BLaER1 treated with 17β-estradiol and CSF1 and Interleukin-3, amounts not matched to agents 10 nM and 100 nM (cell line): ENCODE results near the gene CYTH3.

ENCODE experiments used
- H3K27ac ChIP-seq, 11 experiments: shearing (Covaris generic); formaldehyde crosslinking; 2 replicates each; pipeline ENCODE4 v1.8.1; 2022
- H3K27me3 ChIP-seq, 11 experiments: shearing (Covaris generic); formaldehyde crosslinking; 2 replicates each; pipeline ENCODE4 v1.8.1; 2022
- H3K36me3 ChIP-seq, 11 experiments: shearing (Covaris generic); formaldehyde crosslinking; 2 replicates each; pipeline ENCODE4 v1.8.1; 2022
- H3K4me1 ChIP-seq, 10 experiments: shearing (Covaris generic); formaldehyde crosslinking; 2 replicates each; pipeline ENCODE4 v1.8.1; 2022
- H3K4me2 ChIP-seq, 11 experiments: shearing (Covaris generic); formaldehyde crosslinking; 2 replicates each; pipeline ENCODE4 v1.8.1; 2022
- H3K4me3 ChIP-seq, 10 experiments: shearing (Covaris generic); formaldehyde crosslinking; 2 replicates each; pipeline ENCODE4 v1.8.1; 2022
- H3K9ac ChIP-seq, 11 experiments: shearing (Covaris generic); formaldehyde crosslinking; 2 replicates each; pipeline ENCODE4 v1.8.1; 2022
- H3K9me3 ChIP-seq, 11 experiments: shearing (Covaris generic); formaldehyde crosslinking; replicated peaks in 1 of 11; 2 replicates each; pipeline ENCODE4 v1.8.1; 2022
- H4K20me1 ChIP-seq, 11 experiments: shearing (Covaris generic); formaldehyde crosslinking; 2 replicates each; pipeline ENCODE4 v1.8.1; 2022
- Cebpa-rat ChIP-seq, 11 experiments: shearing (Covaris generic); IDR thresholded peaks; 2 replicates each; pipeline ENCODE4 v1.8.1; 2022

The CYTH3 gene

DNA sequence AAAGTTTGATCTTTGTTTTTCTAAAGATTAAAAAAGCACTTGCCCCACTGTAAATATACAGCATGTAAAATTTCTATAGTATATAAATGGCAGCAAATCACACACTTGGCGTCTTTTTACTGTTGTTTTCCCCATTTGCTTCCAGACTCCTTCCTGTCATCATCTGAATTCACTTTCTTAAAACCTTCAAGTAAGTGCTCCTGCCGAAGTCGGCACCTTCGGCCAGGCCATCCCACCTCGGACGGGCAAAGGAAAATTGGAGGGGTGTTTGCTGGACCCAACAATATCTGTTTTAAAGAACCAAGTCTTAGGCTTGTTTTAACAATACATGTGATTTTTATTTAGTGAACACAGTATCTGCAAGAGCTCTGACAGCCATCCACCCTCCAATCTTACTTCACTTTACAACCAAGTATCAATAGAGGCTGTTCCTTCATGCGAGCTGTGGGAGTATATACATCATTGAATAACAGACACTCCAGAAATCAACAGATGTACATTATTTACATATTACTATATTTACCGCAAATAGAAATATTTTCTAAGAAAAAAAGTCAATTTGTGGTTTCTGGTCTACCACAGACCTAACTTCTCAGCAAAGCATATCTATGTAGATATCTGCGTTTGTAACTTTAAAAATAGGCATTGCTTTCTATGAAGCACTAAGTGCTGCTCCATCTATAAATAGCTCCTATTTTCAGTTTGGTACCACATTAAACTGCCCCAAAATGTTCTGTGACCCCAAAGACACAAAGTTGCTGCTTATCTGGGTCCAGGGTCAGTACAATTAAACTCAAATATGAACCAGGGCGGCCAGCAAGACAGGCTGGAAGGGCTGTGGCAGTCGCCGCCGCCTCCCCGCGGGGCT is 110.7 kb downstream of the CYTH3 start:
- Histone ChIP-seq H3K9me3 (no peaks in the 10 kb centered on the region), H3K9ac (peak overlapping the region in 9 of 11 experiments; percentile 3 to 75 (median 36); a peak in 12 of 22 replicates), H3K27ac (peak overlapping the region in 6 of 11 experiments; percentile 1 to 36 (median 17); a peak in 7 of 22 replicates), H3K4me1 (peaks cover 33 to 93% (median 82%) of the 10 kb centered on the region in 10 experiments), H3K27me3 (no peaks in the 10 kb centered on the region), H3K4me3 (no peak overlapping the region), H3K36me3 (peaks cover 45 to 71% (median 64%) of the 10 kb centered on the region in 11 experiments), H4K20me1 (peaks cover 4 to 75% (median 47%) of the 10 kb centered on the region in 11 experiments; a peak in 17 of 22 replicates), H3K4me2 (peak overlapping the region; percentile 4 to 98 (median 91); a peak in 21 of 22 replicates)
- no peak for TF ChIP-seq Cebpa-rat (IDR thresholded peaks at IDR 0.05)

DNA sequence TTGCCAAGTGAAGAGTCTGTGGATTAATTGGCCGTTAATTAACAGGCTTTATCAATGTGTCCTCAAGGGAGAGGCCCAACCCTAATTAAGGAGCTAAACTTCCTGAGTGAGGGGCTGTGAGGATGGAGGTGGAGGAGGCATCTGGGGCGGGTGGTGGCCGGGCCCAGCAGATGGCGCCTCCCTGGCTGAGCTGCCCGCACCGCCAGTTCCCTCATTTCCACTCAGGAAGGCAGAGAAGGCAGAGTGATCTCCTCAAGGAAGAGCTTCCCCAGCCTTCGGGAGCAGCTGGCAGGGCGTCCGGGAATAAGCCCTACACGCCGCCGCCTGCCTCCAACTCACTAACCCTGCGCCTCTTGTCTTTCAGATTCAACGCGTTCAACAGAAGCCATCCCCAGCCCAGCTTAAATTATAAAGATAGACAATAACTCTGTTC is 112.2 kb downstream of the CYTH3 start:
- peaks cover 60 to 86% (median 75%) of the 10 kb centered on the region in 11 experiments for H3K36me3 ChIP-seq
- peak overlapping the region in 6 of 11 experiments; percentile 6 to 57 (median 16); a peak in 8 of 22 replicates for H3K9ac ChIP-seq
- no peaks in the 10 kb centered on the region for H3K27me3 ChIP-seq
- no peak for TF ChIP-seq Cebpa-rat (IDR thresholded peaks at IDR 0.05)
- H3K27ac ChIP-seq = 0 out of 22 replicates have a peak overlapping the region, but pooled peaks of 1 of the 11 experiments have one; percentile 18
- H4K20me1 ChIP-seq = peaks cover 4 to 84% (median 60%) of the 10 kb centered on the region in 11 experiments; a peak in 17 of 22 replicates
- H3K4me3 ChIP-seq = no peak overlapping the region
- H3K9me3 ChIP-seq = no peaks in the 10 kb centered on the region
- H3K4me1 ChIP-seq = peaks cover 19 to 78% (median 67%) of the 10 kb centered on the region in 10 experiments
- H3K4me2 ChIP-seq = peak overlapping the region in 9 of 11 experiments; percentile 0 to 97 (median 38); a peak in 16 of 22 replicates

DNA sequence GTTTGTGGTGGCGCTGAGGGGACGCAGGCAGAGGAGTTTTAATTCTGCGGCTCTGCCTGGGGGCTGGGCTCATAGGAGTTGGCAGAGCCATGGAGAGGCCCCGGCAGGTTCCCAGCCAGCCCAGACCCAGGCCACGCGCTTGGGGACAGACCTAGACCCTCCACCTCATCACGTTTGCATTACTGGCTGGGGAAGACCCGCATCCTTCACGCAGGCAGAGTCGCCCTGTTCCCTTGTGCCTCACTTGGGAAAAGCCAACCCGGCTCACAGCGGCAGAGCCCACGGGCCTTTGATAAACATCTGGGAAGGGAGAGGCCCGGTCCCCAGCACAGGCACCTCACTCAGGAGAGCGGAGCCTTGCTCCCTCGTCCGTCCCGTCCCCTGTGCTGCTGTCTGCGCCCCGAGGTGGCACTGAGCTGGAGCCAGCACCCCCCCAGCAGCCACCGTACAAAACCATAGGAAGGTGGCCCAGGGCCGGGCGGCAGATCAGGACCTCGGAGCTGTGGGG is 112.8 kb downstream of the CYTH3 start:
- Histone ChIP-seq H3K27me3 (no peaks in the 10 kb centered on the region), H3K4me1 (peaks cover 12 to 72% (median 60%) of the 10 kb centered on the region in 10 experiments), H4K20me1 (peaks cover 4 to 91% (median 66%) of the 10 kb centered on the region in 11 experiments; a peak in 17 of 22 replicates), H3K36me3 (peaks cover 63 to 91% (median 75%) of the 10 kb centered on the region in 11 experiments), H3K4me2 (peak overlapping the region in 9 of 11 experiments; percentile 0 to 97 (median 38); a peak in 17 of 22 replicates), H3K27ac (peak overlapping the region in 3 of 11 experiments; percentile 18 to 49 (median 26); a peak in 3 of 22 replicates), H3K9me3 (no peaks in the 10 kb centered on the region), H3K4me3 (no peak overlapping the region), H3K9ac (peak overlapping the region in 7 of 11 experiments; percentile 2 to 57 (median 18); a peak in 9 of 22 replicates)
- no peak for TF ChIP-seq Cebpa-rat (IDR thresholded peaks at IDR 0.05)

DNA sequence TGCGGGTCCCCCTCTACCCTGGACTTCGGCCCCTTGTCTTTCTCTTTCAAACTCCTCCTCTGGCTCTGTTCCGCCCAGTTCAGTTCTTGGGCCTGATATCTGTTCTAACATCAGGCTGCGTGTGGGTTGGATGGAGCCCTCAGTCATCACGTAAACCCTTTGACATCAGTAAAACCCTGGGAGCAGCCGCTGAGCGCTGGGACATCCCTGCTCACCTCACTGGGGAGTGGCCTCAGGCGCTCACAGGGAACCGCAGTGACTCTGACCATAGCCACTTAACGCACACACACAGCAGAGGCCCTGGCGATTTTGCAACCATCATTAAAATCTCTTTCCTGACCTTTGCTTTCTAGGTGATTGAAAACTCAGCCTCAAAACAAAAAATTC is 113.3 kb downstream of the CYTH3 start:
- Histone ChIP-seq H3K36me3 (peaks cover 66 to 96% (median 79%) of the 10 kb centered on the region in 11 experiments), H3K4me2 (peak overlapping the region in 2 of 11 experiments; percentile 7 to 97; a peak in 3 of 22 replicates), H3K9ac (peak overlapping the region in 3 of 11 experiments; percentile 20 to 47 (median 26); a peak in 5 of 22 replicates), H3K4me3 (no peak overlapping the region), H3K4me1 (peaks cover 11 to 67% (median 56%) of the 10 kb centered on the region in 10 experiments), H3K9me3 (no peaks in the 10 kb centered on the region), H4K20me1 (peaks cover 4 to 93% (median 71%) of the 10 kb centered on the region in 11 experiments; a peak in 17 of 22 replicates), H3K27ac (peak overlapping the region in 2 of 11 experiments; percentile 26 to 49; a peak in 3 of 22 replicates), H3K27me3 (no peaks in the 10 kb centered on the region)
- no peak for TF ChIP-seq Cebpa-rat (IDR thresholded peaks at IDR 0.05)

DNA sequence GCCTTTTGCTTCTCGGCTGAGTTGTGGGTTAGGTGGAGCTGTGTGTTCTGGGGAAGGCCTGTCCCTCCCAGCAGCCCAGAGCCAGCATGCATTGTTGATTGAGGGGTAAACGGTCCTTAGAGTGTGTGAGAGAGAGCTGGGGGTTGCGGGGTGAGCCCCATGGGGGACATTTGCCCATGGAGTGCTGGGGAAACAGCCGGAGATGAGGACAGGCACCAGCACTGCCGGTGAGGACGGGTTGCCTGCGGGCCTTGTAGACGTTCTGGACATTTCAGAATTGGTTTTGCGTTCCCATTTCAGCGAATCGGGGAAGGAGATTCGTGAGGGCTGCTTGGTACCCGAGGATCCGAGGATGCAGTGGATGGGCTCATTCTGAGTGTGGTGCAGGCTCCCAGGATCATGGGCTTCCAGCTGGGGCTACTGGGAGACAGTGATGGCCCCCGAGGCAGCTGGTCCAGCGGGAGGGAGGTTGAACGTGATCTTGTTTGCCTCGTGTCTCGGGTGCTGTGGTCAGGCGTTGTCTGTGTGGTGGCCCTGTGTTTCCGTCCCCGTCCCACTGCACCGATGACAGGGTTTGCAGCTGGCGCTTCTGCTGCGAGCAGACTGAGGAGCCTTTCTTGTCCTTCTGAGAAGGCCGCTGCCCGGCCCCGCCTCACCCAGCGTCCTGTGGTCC is 113.9 kb downstream of the CYTH3 start:
- Histone ChIP-seq H3K4me2 (peak overlapping the region in 2 of 11 experiments; percentile 7 to 97; a peak in 2 of 22 replicates), H3K27me3 (no peaks in the 10 kb centered on the region), H3K27ac (peak overlapping the region in 1 of 11 experiments; percentile 49; a peak in 2 of 22 replicates), H4K20me1 (peaks cover 4 to 95% (median 73%) of the 10 kb centered on the region in 11 experiments; a peak in 17 of 22 replicates), H3K4me1 (peaks cover 11 to 61% (median 50%) of the 10 kb centered on the region in 10 experiments), H3K36me3 (peaks cover 72 to 98% (median 84%) of the 10 kb centered on the region in 11 experiments), H3K9ac (peak overlapping the region in 4 of 11 experiments; percentile 20 to 47 (median 26); a peak in 6 of 22 replicates), H3K9me3 (no peaks in the 10 kb centered on the region), H3K4me3 (no peak overlapping the region)
- TF ChIP-seq Cebpa-rat (IDR thresholded peaks at IDR 0.05) = no peak

DNA sequence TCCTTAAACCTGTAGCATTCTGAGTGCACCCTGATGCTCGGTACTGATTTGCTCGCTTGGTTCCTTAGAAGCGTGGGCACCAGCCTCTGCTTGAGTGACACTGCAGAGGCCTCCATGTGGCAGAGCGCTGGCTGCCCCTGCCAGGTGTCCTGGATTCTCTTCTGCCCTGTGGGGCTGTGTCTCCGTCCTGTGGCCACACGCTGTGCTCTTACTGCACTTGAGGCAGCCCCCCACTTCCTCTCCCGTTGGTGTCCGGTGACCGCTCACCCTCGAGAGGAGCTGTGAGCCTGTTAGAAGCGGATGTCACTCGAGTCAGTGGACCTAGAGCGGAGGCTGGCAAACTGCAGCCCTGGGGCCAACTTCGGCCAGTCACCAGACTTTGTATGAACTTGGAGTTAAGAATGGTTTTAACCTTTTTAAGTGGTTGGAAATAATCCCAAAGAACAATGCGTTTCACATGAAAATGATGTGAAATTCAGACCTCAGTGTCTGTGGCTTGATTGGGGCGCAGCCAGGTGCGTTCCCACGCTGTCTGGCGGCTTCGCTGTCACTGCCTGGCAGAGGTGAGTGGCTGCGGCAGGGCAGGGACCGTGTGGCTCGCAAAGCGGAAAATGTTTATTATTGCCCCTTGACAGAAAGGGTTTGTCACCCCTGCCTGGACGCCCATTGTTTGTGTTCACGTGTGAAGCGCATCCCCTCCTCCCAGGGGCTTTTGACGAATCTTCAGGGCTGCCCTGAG is 114.6 kb downstream of the CYTH3 start:
- Histone ChIP-seq H3K4me2 (no peak overlapping the region), H3K9me3 (no peaks in the 10 kb centered on the region), H3K27me3 (no peaks in the 10 kb centered on the region), H3K27ac (0 out of 22 replicates have a peak overlapping the region, but pooled peaks of 1 of the 11 experiments have one; percentile 1), H3K4me1 (peaks cover 10 to 54% (median 43%) of the 10 kb centered on the region in 10 experiments), H3K36me3 (peaks cover 78 to 98% (median 86%) of the 10 kb centered on the region in 11 experiments), H3K9ac (peak overlapping the region in 4 of 11 experiments; percentile 20 to 47 (median 26); a peak in 5 of 22 replicates), H4K20me1 (peaks cover 4 to 88% (median 71%) of the 10 kb centered on the region in 11 experiments; a peak in 17 of 22 replicates), H3K4me3 (no peak overlapping the region)
- no peak for TF ChIP-seq Cebpa-rat (IDR thresholded peaks at IDR 0.05)

DNA sequence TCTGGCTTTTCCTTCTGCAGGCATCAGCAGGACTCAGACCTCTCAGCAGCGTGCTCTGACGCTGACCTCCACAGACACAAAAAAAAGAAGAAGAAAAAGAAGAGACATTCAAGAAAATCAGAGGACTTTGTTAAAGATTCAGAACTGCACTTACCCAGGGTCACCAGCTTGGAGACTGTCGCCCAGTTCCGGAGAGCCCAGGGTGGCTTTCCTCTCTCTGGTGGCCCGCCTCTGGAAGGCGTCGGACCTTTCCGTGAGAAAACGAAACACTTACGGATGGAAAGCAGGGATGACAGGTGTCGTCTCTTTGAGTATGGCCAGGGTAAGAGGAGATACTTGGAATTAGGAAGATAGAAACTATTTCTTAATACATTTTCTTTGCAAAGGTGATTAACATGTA is 115.7 kb downstream of the CYTH3 start:
- Histone ChIP-seq H3K27me3 (no peaks in the 10 kb centered on the region), H3K36me3 (peaks cover 84 to 99% (median 95%) of the 10 kb centered on the region in 11 experiments)

More for the DNA sequence above, 115.7 kb downstream of the CYTH3 start:
- no peak for TF ChIP-seq Cebpa-rat (IDR thresholded peaks at IDR 0.05)
- Histone ChIP-seq H3K9ac (no peak overlapping the region), H3K9me3 (no peaks in the 10 kb centered on the region), H4K20me1 (peaks cover 4 to 86% (median 64%) of the 10 kb centered on the region in 11 experiments; a peak in 17 of 22 replicates), H3K27ac (no peak overlapping the region), H3K4me1 (peaks cover 0 to 43% (median 32%) of the 10 kb centered on the region in 10 experiments; a peak in 18 of 20 replicates), H3K4me2 (no peak overlapping the region), H3K4me3 (no peak overlapping the region)
